H9 (cell line): Measurements from ENCODE around the gene NPC1. TPM values are rescaled to one million over a fixed set of nuclear protein-coding genes. Genes with fewer than 3 reads are reported as not detected.

Experiments
- DNase-seq: peaks from one replicate; pipeline ENCODE4 v3.0.0-alpha.2; 2017
- H2AFZ ChIP-seq: one replicate; pipeline ENCODE4 v1.6.1; 2013; ENCODE audit warnings: mild to moderate bottlenecking, low read length, control low read depth, moderate library complexity
- H2AK5ac ChIP-seq: 2 replicates; pipeline ENCODE4 v1.6.1; 2013; ENCODE audit warnings: low read length, control low read depth, mixed read lengths; ENCODE audit not compliant: insufficient read length
- H2BK120ac ChIP-seq: one replicate; pipeline ENCODE4 v1.6.1; 2013; ENCODE audit warnings: low read depth, mild to moderate bottlenecking, low read length, control low read depth, inconsistent platforms; ENCODE audit not compliant: poor library complexity, severe bottlenecking
- H2BK12ac ChIP-seq: 2 replicates; pipeline ENCODE4 v1.6.1; 2013; ENCODE audit warnings: low read length, control low read depth, mixed read lengths, low read depth; ENCODE audit not compliant: insufficient read length
- H2BK15ac ChIP-seq: 2 replicates; pipeline ENCODE4 v1.6.1; 2013; ENCODE audit warnings: low read depth, low read length, control low read depth
- H2BK20ac ChIP-seq: one replicate; pipeline ENCODE4 v1.6.1; 2013; ENCODE audit warnings: low read depth, mild to moderate bottlenecking, low read length, control low read depth, inconsistent platforms; ENCODE audit not compliant: poor library complexity, severe bottlenecking
- H2BK5ac ChIP-seq: 2 replicates; pipeline ENCODE4 v1.6.1; 2013; ENCODE audit warnings: low read length, control low read depth, mixed read lengths; ENCODE audit not compliant: insufficient read length
- H3K14ac ChIP-seq: 2 replicates; pipeline ENCODE4 v1.6.1; 2013; ENCODE audit warnings: low read length, control low read depth; ENCODE audit not compliant: insufficient read depth
- H3K18ac ChIP-seq: 2 replicates; pipeline ENCODE4 v1.6.1; 2013; ENCODE audit warnings: low read depth, mild to moderate bottlenecking, mixed read lengths, low read length, control low read depth; ENCODE audit not compliant: insufficient read length
- H3K23ac ChIP-seq: 2 replicates; pipeline ENCODE4 v1.6.1; 2013; ENCODE audit warnings: low read length, control low read depth, mixed read lengths, low read depth; ENCODE audit not compliant: insufficient read length
- H3K23me2 ChIP-seq: 2 replicates; pipeline ENCODE4 v1.6.1; 2013; ENCODE audit warnings: low read depth, mild to moderate bottlenecking, mixed read lengths, low read length, control low read depth; ENCODE audit not compliant: insufficient read length, poor library complexity, severe bottlenecking
- H3K27ac ChIP-seq: 2 replicates; pipeline ENCODE4 v1.5.1; 2013; ENCODE audit warnings: low read length, control low read depth, mixed read lengths, low read depth; ENCODE audit not compliant: insufficient read length
- H3K27me3 ChIP-seq: 2 replicates; pipeline ENCODE4 v1.6.1; 2013; ENCODE audit warnings: low read length, control low read depth, inconsistent platforms; ENCODE audit not compliant: insufficient read depth
- H3K4ac ChIP-seq: 2 replicates; pipeline ENCODE4 v1.6.1; 2013; ENCODE audit warnings: low read depth, mild to moderate bottlenecking, control low read depth, inconsistent platforms, low read length, moderate library complexity
- H3K4me1 ChIP-seq: 2 replicates; pipeline ENCODE4 v1.6.1; 2013; ENCODE audit warnings: low read length, control low read depth, inconsistent platforms; ENCODE audit not compliant: insufficient read depth
- H3K4me2 ChIP-seq: 2 replicates; pipeline ENCODE4 v1.6.1; 2013; ENCODE audit warnings: low read length, control low read depth, mixed read lengths; ENCODE audit not compliant: insufficient read length, insufficient read depth
- H3K56ac ChIP-seq: 2 replicates; pipeline ENCODE4 v1.6.1; 2013; ENCODE audit warnings: low read depth, mild to moderate bottlenecking, mixed read lengths, low read length, control low read depth; ENCODE audit not compliant: insufficient read length
- H3K79me1 ChIP-seq: 2 replicates; pipeline ENCODE4 v1.6.1; 2013; ENCODE audit warnings: low read depth, mild to moderate bottlenecking, moderate library complexity, low read length, control low read depth, inconsistent platforms; ENCODE audit not compliant: insufficient read depth, poor library complexity, severe bottlenecking
- H3K79me2 ChIP-seq: 2 replicates; pipeline ENCODE4 v1.6.1; 2013; ENCODE audit warnings: low read length, control low read depth, inconsistent platforms; ENCODE audit not compliant: insufficient read depth
- H3K9ac ChIP-seq: 2 replicates; pipeline ENCODE4 v1.6.1; 2013; ENCODE audit warnings: low read length, control low read depth, mixed read lengths; ENCODE audit not compliant: insufficient read length; ENCODE audit errors: extremely low read depth
- H3K9me3 ChIP-seq: one replicate; pipeline ENCODE4 v1.6.1; 2013; ENCODE audit warnings: low read depth, low read length, inconsistent platforms; ENCODE audit not compliant: control insufficient read depth
- H3T11ph ChIP-seq: one replicate; pipeline ENCODE4 v1.6.1; 2013; ENCODE audit warnings: mild to moderate bottlenecking, low read length, control low read depth, inconsistent platforms
- H4K20me1 ChIP-seq: one replicate; pipeline ENCODE4 v1.6.1; 2013; ENCODE audit not compliant: control insufficient read depth, insufficient read length, insufficient read depth
- H4K5ac ChIP-seq: 2 replicates; pipeline ENCODE4 v1.6.1; 2013; ENCODE audit warnings: low read depth, mild to moderate bottlenecking, mixed read lengths, low read length, control low read depth; ENCODE audit not compliant: insufficient read length
- H4K8ac ChIP-seq: replicated peaks from 2 replicates; pipeline ENCODE4 v1.6.1; 2013; ENCODE audit warnings: low read length, control low read depth, mixed read lengths, low read depth; ENCODE audit not compliant: insufficient read length
- H4K91ac ChIP-seq: 2 replicates; pipeline ENCODE4 v1.6.1; 2013; ENCODE audit warnings: low read depth, mild to moderate bottlenecking, moderate library complexity, mixed read lengths, low read length, control low read depth; ENCODE audit not compliant: insufficient read length
- H3K27ac Mint-ChIP-seq, 3 experiments: 2 replicates in 2 of 3; 3 replicates in 1 of 3; pipeline ENCODE4 v1.8.0; 2020 to 2021; ENCODE audit warnings: mixed read lengths in 3 of 3, mild to moderate bottlenecking in 1 of 3, moderate library complexity in 1 of 3
- H3K27me3 Mint-ChIP-seq: 2 replicates; pipeline ENCODE4 v1.8.0; 2021; ENCODE audit warnings: low read depth, mild to moderate bottlenecking, moderate library complexity, mixed read lengths
- H3K36me3 Mint-ChIP-seq, 3 experiments: 2 replicates in 2 of 3; 3 replicates in 1 of 3; pipeline ENCODE4 v1.8.0; 2020 to 2021; ENCODE audit warnings: low read depth in 3 of 3, mixed read lengths in 3 of 3; ENCODE audit not compliant: insufficient read depth in 1 of 3
- H3K4me1 Mint-ChIP-seq, 2 experiments: 2 replicates each; pipeline ENCODE4 v1.8.0; 2020; ENCODE audit warnings: mixed read lengths in 2 of 2
- H3K4me3 Mint-ChIP-seq, 2 experiments: 2 replicates in 1 of 2; 3 replicates in 1 of 2; pipeline ENCODE4 v1.8.0; 2020 to 2021; ENCODE audit warnings: mild to moderate bottlenecking in 2 of 2, mixed read lengths in 2 of 2, moderate library complexity in 1 of 2
- H3K9me3 Mint-ChIP-seq, 2 experiments: 2 replicates in 1 of 2; 3 replicates in 1 of 2; pipeline ENCODE4 v1.8.0; 2020; ENCODE audit warnings: mild to moderate bottlenecking in 2 of 2, mixed read lengths in 2 of 2, moderate library complexity in 1 of 2
- CTCF ChIP-seq: fragments of 200-600 bp; sonication (generic); conservative IDR thresholded peaks from 3 replicates; pipeline ENCODE4 v1.8.0; 2021; ENCODE audit warnings: antibody characterized with exemption, mild to moderate bottlenecking
- WGBS: extraction: QIAGEN DNeasy Blood & Tissue Kit; methylation state at CpG from one replicate; pipeline ENCODE4 v1.1.7; 2013; ENCODE audit warnings: missing lambda C conversion rate, low lambda C conversion rate, mixed read lengths; ENCODE audit not compliant: insufficient read length; ENCODE audit errors: extremely low coverage; 5-methylcytosine and 5-hydroxymethylcytosine counted together
- total RNA-seq: library from RNA; stranded (reverse); gene quantifications from 2 replicates; pipeline ENCODE4 v1.2.1, GENCODE V29; 2021

The NPC1 gene
- total RNA-seq, 1 experiment from 2014 or later: 24.2 TPM

GRCh38 chr18:23631746-23632145, 45.4 kb upstream of the NPC1 start:
- H2BK15ac ChIP-seq: no peak overlapping the region
- no peak overlapping the region for H3K4me2 ChIP-seq
- H4K8ac ChIP-seq: no peak overlapping the region
- no peak overlapping the region for H2BK20ac ChIP-seq
- no CpG with 5 or more reads among the region's 11 CpGs for WGBS
- peak; percentile 51 for DNase-seq
- H4K91ac ChIP-seq: no peak overlapping the region
- Mint-ChIP-seq H3K36me3 (no peaks in the 10 kb centered on the region), H3K4me1 (peaks cover 12 to 15% of the 10 kb centered on the region in 2 experiments), H3K27me3 (peaks cover 2% of the 10 kb centered on the region; the same call in 1 of the 2 replicates), H3K4me3 (no peak overlapping the region), H3K9me3 (no peaks in the 10 kb centered on the region), H3K27ac (no peak overlapping the region)
- H4K5ac ChIP-seq: no peak overlapping the region
- H3K4me1 ChIP-seq: peaks cover 5% of the 10 kb centered on the region; the same call in 1 of the 2 replicates
- no peak overlapping the region for H3K56ac ChIP-seq
- H3K9ac ChIP-seq: no peak overlapping the region
- no peak overlapping the region for H2BK12ac ChIP-seq
- H3K27me3 ChIP-seq: no peaks in the 10 kb centered on the region
- no peak overlapping the region for H2AK5ac ChIP-seq
- no peak overlapping the region for H3K4ac ChIP-seq
- no peaks in the 10 kb centered on the region for H4K20me1 ChIP-seq
- no peak overlapping the region for H3K27ac ChIP-seq
- peak; percentile 16; the same call in 1 of the 3 replicates for TF ChIP-seq CTCF
- no peak overlapping the region for H3K18ac ChIP-seq
- H3K14ac ChIP-seq: no peak overlapping the region
- H3K79me2 ChIP-seq: no peaks in the 10 kb centered on the region
- no peaks in the 10 kb centered on the region for H3K23me2 ChIP-seq
- H2AFZ ChIP-seq: no peak overlapping the region
- H3K23ac ChIP-seq: no peak overlapping the region
- H3K79me1 ChIP-seq: no peaks in the 10 kb centered on the region
- H3T11ph ChIP-seq: no peak overlapping the region
- no peaks in the 10 kb centered on the region for H3K9me3 ChIP-seq
- no peak overlapping the region for H2BK5ac ChIP-seq
- no peak overlapping the region for H2BK120ac ChIP-seq
